ENCODE results near the gene DCXR. TPM values are rescaled to one million over a fixed set of nuclear protein-coding genes. Genes with fewer than 3 reads are reported as not detected.
A peak's percentile ranks its signal among the peaks of the same experiment; 100 is the strongest.

DCXR gene
- total and polyA plus RNA-seq, 2 of the 13 experiments (the other 11 are each of a cell fraction or from before 2014, with no cell fraction given), result 287 to 311 TPM

- TF ChIP-seq THRA (CRISPR knock-in tag; IDR thresholded peaks at IDR 0.05; ENCODE audit: borderline replicate concordance) (no peak), MAZ (IDR thresholded peaks at IDR 0.05; ENCODE audit: borderline replicate concordance, low read depth, low read length) (0 out of 2 replicates have a peak, but pooled peaks have one; percentile 14), MAZ (CRISPR knock-in tag; IDR thresholded peaks at IDR 0.05; ENCODE audit: low read depth) (no peak; the same call in 1 of the 2 replicates), CREB1 (IDR thresholded peaks at IDR 0.05) (0 out of 2 replicates have a peak, but pooled peaks have one; percentile 6), CREB1 (CRISPR knock-in tag; IDR thresholded peaks at IDR 0.05) (no peak), ZNF317 (CRISPR knock-in tag; IDR thresholded peaks at IDR 0.05) (no peak), ZBTB25 (CRISPR knock-in tag; IDR thresholded peaks at IDR 0.05) (no peak), SIN3A (IDR thresholded peaks at IDR 0.05; ENCODE audit: borderline replicate concordance, low read depth, low read length) (no peak), HOMEZ (CRISPR knock-in tag; IDR thresholded peaks at IDR 0.05; ENCODE audit: low read depth) (no peak), SNAPC2 (CRISPR knock-in tag; IDR thresholded peaks at IDR 0.05) (no peak), THAP8 (CRISPR knock-in tag; IDR thresholded peaks at IDR 0.05; ENCODE audit: borderline replicate concordance) (no peak), ZNF615 (CRISPR knock-in tag; IDR thresholded peaks at IDR 0.05; ENCODE audit: borderline replicate concordance) (no peak), IRF2 (CRISPR knock-in tag; IDR thresholded peaks at IDR 0.05) (peak; percentile 53; the same call in 1 of the 2 replicates), ZFP90 (CRISPR knock-in tag; IDR thresholded peaks at IDR 0.05; ENCODE audit: borderline replicate concordance) (no peak), ZNF496 (CRISPR knock-in tag; IDR thresholded peaks at IDR 0.05; ENCODE audit: insufficient replicate concordance) (no peak), ZBTB46 (CRISPR knock-in tag; IDR thresholded peaks at IDR 0.05; ENCODE audit: borderline replicate concordance) (no peak), E2F1 (CRISPR knock-in tag; IDR thresholded peaks at IDR 0.05) (no peak), SRSF4 (IDR thresholded peaks at IDR 0.05; ENCODE audit: low read depth, low read length, poor library complexity, severe bottlenecking) (no peak), DPF2 (CRISPR knock-in tag; IDR thresholded peaks at IDR 0.05; ENCODE audit: borderline replicate concordance, low read depth) (no peak; the same call in none of the 2 replicates), ZNF562 (CRISPR knock-in tag; IDR thresholded peaks at IDR 0.05; ENCODE audit: borderline replicate concordance) (no peak)
Observed at GRCh38 chr17:81995463-81996231, 41.9 kb downstream of the DCXR start (continued).
